Measurements from ENCODE around the gene PGAP6.

DNA sequence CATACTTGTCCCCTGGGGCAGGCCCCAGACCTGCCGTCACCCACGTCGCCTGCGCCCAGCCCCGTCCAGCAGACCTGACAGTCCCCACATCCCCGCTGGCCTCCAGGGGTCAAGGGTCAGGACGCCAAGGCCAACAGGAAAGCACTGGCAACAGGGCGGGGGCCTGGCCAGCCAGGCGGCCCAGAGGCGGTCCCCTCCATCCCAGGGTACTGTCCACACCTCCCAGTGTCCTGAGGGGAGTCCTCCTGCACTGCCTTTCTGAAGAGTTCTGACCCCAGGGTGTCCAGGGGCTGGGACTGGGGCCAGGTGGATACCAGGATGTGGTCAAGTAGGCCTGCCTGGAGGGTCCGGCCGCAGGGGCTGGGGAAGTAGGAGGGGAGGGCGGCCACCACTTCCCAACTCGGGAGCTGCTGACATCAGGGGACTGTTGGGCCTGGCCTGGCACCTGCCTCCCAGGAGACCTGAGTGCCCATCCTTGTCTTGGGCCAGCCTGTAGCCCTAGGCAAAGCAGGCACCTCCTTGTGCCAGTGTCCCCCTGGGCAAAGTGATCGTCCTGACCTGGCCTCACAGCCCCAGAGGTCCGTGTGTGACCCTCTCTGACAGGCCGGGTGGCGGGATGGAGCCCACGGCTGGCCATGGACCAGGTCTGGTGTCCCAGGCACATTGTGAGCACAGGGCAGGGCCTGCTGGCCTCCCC is 22.6 kb downstream of the PGAP6 start:
- TF ChIP-seq FOXA1 (IDR thresholded peaks at IDR 0.05) = no peak
- no peak for TF ChIP-seq CTBP1 (IDR thresholded peaks at IDR 0.05; ENCODE audit: borderline replicate concordance)
- no peak for TF ChIP-seq L3MBTL2 (conservative IDR thresholded peaks at IDR 0.05)
- no peak for TF ChIP-seq SUZ12 (IDR thresholded peaks at IDR 0.05)
- no peak for TF ChIP-seq ARNT (IDR thresholded peaks at IDR 0.05)
- TF ChIP-seq ZNF384 (IDR thresholded peaks at IDR 0.05) = no peak
- TF ChIP-seq FOXK2 (IDR thresholded peaks at IDR 0.05) = no peak
- TF ChIP-seq FOXM1 (IDR thresholded peaks at IDR 0.05; ENCODE audit: borderline replicate concordance) = no peak
- no peak for TF ChIP-seq TARDBP (IDR thresholded peaks at IDR 0.05)
- TF ChIP-seq HDGF (IDR thresholded peaks at IDR 0.05; ENCODE audit: borderline replicate concordance) = no peak
- TF ChIP-seq SP1 (IDR thresholded peaks at IDR 0.05) = no peak
- no peak for TF ChIP-seq LEF1 (IDR thresholded peaks at IDR 0.05; ENCODE audit: borderline replicate concordance)
